GM21717 (cell line): Measurements from ENCODE around the gene FBXO41.

ENCODE experiments used
- ATAC-seq: cut with Tn5 transposase; IDR thresholded peaks from one replicate; pipeline ENCODE4 v1.9.1; 2021; ENCODE audit warnings: mild to moderate bottlenecking, moderate library complexity; ENCODE audit not compliant: unreplicated experiment

FBXO41 gene

GRCh38 chr2:73284296-73285158 is at the start of gene FBXO41:
TSS of gene FBXO41 (minus strand) at chr2:73284478. CDS start at chr2:73269630, 14,848 bp downstream.
- ATAC-seq: peak; percentile 74

DNA sequence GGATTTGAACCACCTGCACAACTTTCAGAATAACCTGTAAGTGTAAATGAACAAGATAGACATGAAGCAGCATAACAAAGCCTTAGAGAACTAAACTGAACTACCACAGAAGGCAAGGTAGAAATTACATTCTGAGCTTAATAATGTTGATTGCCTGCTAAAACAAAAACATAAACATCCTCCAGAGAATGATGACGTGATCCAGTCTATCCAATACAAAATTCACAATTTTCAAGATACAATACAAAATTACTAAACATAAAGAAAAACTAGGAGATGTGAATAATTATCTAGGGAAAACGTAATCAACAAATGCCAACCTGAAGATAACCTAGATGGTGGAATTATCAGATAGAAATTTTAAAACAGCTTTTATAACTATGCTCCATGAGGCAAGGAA is 49.8 kb upstream of the FBXO41 start:
- no peak for ATAC-seq

- ATAC-seq: no peak
These were observed 49.3 kb upstream of the FBXO41 start for GRCh38 chr2:73333564-73333963.

GRCh38 chr2:73324126-73324725 is 39.9 kb upstream of the FBXO41 start:
- ATAC-seq: no peak

GRCh38 chr2:73323551-73323950 is 39.3 kb upstream of the FBXO41 start:
- ATAC-seq: no peak

DNA sequence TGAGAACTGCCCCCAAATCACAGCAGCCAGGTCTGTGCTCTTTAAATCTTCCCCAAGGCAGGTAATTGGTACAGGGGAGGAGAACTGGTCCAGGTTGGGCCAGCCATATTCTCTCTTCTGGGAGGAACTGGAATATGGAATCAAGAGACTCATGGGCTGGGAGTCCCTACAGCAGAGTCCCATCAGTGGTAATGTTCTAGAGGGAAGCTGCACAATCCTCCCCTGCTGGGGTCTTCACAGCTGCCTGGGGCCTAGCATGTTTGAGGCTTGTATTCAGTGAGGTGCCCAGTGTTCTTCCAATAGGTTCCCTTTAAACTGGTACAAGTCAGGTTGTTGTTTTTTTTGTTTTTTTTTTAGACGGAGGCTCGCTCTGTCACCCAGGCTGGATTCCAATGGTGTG is 30.2 kb upstream of the FBXO41 start:
- ATAC-seq: no peak

DNA sequence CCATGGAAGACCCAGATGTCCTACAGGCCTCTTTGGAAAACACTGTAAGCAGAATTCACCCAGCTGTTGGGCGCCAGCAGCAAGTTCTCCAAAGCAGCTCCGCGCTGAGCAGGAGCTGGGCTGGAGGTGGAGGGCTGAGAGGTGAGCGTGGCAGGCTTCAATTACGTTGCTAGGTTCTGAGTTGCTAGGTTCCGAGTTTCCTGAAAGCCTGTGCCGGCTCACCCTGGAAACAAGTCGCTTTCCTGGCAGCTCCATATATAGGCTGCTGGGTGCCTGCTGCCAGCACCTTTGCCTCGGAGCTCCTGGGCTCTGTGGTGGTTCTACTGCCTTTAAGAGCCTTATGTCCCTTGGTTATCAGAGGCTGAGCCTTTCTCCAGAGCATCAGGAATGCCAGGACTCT is 23.4 kb upstream of the FBXO41 start:
- ATAC-seq: no peak

GRCh38 chr2:73301636-73302035 is 17.4 kb upstream of the FBXO41 start:
- ATAC-seq: no peak

DNA sequence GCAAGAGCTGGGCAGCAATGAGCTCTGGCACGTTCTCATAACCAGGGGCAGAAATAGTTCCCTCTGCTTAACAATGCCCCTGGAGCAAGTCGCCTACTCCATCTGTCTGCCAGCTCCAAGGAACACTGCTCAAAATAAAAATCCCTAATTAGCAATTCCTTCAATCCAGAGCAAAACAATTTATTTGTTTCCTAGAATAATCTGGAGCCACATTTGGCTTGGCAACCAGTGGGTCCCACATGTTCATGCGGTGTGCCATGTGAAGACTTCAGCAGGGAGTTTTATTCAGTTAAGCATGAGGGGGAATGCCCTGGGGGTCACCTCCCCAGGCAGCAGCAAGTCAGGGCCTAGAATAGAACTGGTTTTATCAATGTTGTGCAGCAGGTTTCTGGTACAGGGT is 16.6 kb upstream of the FBXO41 start:
- no peak for ATAC-seq

- no peak for ATAC-seq
These were observed 13.3 kb upstream of the FBXO41 start for GRCh38 chr2:73297586-73297985.

DNA sequence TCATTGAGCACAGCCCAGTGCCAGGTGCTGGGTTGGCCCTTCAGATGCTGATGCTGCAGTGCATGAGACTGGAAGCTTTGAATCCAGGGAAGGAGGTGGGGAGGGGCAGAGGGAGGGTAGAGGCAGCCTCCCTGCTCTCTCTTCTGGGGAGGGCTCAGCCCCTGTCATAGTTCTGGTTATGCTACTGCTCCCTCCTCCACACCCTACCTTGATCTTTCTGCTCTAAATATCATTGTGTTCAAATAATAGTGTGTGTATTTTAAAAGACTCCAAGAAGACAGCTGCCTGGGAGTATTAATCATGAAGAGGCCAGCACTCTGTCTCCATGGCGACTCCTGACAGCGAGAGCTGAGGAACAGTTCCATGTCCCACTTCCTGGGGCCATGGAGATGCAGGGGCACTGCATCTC is 12.9 kb upstream of the FBXO41 start:
- no peak for ATAC-seq

DNA sequence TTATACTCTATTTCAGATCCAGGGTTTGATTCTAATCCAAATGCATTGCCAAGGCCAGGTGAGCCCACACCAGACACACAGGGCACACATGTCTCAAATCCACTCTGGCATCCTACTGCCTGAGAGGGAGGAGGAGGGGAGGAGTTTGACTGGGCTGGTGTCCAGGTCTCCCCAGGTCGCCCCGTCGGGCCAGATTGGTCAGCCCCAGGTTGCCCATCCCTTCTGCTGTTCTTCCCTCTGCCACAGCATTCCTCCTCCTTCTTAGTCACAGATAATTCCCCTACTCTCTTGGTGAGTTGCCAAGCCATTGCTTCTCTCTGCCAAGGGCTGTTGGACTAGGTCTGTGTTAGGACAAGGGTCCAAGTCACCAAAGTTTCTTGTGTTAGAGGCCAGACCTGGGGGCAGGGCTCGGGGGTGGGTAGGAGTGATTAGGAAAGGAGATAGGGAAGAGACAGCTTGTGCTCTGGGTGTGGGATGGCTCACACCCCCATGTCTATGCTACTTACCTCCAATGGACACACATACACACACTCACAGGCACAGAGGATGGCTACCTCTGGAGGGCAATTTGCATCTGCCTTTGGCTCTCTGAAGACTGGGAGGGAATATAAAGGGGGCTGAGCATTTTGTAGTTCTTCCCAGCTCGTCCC is 11.6 kb upstream of the FBXO41 start:
- ATAC-seq: no peak

DNA sequence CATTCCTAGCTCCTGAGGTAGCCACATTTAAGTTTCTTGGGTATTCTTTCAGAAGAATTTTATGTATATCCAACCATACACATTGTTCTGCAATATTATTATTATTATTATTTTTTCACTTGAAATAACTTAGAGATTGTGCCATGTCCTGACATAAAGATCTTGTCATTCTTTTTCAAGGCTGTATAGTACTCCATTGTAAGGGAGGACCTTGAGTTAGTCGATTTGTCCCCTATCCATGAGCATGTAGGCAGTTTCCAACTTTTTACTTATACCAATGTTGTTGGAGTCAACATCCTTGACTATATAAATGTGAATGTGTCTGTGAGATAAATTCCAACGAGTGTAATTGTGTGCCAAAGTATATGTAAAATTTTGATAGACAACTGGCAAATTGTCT is 10.0 kb upstream of the FBXO41 start:
- no peak for ATAC-seq

GRCh38 chr2:73293534-73294171 is 9.4 kb upstream of the FBXO41 start, which contains the start of gene EGR4:
TSS of gene EGR4 (minus strand) at chr2:73293548. CDS start at chr2:73293317, 231 bp downstream.
- peak; percentile 86 for ATAC-seq

DNA sequence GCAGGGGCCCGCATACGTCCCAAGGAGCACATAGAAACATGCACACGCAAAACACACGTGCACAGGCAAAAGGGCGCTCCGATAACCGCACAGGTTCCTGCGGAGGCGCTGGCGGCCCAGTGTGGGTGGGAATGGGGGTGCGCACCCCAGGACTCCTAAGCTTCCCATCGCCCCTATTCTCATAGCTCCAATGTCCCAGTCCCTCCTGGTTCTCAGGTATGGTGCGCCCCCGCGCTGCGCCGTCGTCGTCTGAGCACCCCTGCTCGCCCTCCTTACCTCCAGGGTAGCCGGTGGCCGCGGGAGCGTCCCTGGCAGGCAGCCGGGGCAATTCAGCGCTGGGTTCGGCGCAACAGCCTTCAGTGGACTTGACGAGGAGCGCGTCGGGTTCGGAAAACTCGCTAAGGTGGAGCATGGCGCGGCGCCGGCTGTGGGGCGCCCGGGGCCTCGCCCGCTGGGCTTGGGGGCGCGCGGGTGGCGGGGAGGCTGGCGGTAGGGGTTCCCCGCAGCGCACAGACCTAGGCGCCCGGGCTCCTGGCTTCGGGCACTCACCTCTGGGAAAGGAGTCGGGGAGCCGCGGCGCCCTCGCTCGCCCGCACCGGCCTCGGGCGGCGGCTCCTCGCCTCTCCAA is 8.7 kb upstream of the FBXO41 start:
- ATAC-seq: no peak

DNA sequence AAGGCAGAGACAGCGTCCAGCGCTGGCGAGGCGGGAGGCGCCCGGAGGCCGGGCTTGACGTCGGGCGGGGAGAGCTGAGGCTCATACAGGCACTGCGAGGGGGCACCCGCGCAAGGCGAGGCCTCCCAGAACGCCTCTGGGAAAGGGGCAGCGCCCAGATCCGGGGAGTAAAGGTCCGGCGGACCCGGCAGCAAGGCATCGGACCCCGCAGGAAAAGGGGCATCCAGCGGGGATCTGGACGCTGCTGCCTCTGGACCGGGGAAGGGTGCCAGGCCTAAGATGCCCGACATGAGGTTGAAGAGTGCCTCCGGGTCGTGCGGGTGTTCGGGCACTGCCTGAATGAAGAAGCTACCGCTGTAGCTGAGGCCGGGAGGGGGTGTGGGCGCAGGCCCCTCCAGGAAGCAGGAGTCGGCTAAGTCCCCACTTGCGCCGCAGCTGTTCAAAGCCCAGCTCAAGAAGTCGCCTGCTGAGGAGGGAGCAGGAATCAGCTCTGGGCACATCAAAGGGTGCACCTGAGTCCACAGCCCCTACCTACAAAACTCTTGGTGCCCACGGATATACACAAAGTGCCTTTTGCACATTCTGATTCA is 8.1 kb upstream of the FBXO41 start:
- ATAC-seq: no peak

- ATAC-seq: no peak
These were observed 7.4 kb upstream of the FBXO41 start for GRCh38 chr2:73291461-73292315.

- no peak for ATAC-seq
These were observed 6.8 kb upstream of the FBXO41 start for GRCh38 chr2:73291093-73291460.

DNA sequence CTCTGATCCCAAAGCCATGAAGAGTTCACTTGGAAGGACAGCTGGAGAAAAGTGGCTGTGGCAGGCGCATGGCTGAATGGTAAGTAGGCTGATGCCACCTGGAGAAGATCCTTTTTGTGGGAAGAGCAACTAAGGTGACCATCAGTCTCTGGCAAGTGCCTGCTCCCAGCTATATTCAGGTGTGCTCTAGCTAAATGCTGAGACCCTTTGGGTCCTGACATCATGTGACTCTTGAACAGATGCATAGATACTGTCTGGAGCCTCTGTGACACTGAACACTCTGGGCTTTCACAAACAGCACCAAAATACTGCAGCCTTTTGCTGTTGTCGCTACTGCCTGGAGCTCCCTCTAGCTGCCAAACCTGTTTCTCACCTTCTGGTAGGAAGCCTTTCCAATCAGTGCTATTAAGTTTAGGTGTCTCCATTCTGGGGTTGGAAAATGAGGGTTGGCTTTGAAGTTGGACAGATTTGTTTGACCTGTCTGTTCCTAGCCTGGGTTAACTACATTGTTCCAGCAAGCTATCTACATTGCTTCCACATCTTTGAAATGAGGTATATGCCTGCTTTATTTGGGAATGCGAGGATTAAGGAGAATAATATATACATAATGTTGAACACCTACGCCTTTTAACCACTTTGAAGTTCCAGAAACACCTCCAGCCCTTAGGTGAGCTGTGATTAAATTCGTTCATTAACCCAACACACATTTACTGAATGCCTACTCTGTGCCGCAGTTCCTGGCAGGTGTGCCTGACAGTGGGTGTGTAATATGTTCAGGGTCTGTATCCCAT is 6.0 kb upstream of the FBXO41 start:
- no peak for ATAC-seq
